ENCODE results near the gene GIGYF1. TPM values are rescaled to one million over a fixed set of nuclear protein-coding genes. Genes with fewer than 3 reads are reported as not detected.

GIGYF1 gene
- total and polyA plus RNA-seq, 2 of the 4 experiments (the other 2 are of a cell fraction) = 3.0 to 10.7 TPM

DNA sequence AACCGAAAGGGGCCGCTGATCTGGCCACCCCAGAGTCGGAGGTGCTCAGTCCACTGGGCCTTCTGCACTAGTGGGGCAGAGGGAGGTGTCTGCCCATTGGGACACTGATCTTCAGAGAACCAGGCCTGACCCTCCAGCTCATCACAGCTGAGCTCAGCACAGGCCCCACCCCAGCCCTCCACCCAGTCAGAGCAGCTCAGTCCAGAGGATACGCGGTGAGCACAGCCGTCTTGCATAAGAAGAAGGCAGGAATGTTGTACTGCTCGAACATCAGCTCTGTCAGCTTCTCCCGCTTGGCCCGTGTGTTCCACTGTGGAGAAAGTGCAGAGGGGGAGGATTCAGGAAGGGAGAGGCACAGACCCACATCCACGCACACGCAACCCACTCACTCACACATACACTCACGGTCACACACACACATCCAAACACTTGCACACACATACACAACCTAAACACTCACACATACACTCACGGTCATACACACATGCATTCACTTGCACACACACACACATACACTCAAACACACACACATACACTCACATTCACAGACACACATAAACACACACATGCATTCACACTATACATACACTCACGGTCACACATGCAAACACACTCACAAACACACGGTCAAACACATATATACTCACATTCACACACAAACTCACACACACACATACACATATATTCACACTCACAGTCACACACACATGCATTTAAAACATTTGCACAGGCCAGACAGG, 44.1 kb downstream of the GIGYF1 start:
- Histone ChIP-seq H2AK5ac (ENCODE audit: low read depth, low read length) (no peak overlapping the region), H3K4me1 (ENCODE audit: control insufficient read depth, insufficient read depth, low read length) (no peaks in the 10 kb centered on the region), H3K23ac (ENCODE audit: low read depth, low read length) (no peak overlapping the region), H3K27me3 (ENCODE audit: control insufficient read depth, insufficient read depth, low read length) (peaks cover 31% of the 10 kb centered on the region), H3K56ac (ENCODE audit: extremely low read depth, insufficient read depth, low read length) (no peak overlapping the region), H2AK9ac (replicated peaks; ENCODE audit: low read depth, low read length, poor library complexity) (no peak overlapping the region), H4K20me1 (ENCODE audit: insufficient read depth, low read length) (no peaks in the 10 kb centered on the region), H3K79me1 (ENCODE audit: low read depth in 1 of 2, low read length in 2 of 2) (no peaks in the 10 kb centered on the region), H2BK5ac (ENCODE audit: low read depth, low read length, poor library complexity, severe bottlenecking) (peak overlapping the region; percentile 77), H2AFZ (replicated peaks; ENCODE audit: low read length, poor library complexity) (peak overlapping the region; percentile 13), H3K27ac (ENCODE audit: insufficient read depth, low read length) (no peak overlapping the region), H3K4me3 (ENCODE audit: insufficient read depth, low read depth, low read length) (no peak overlapping the region), H3K9me3 (ENCODE audit: control insufficient read depth, insufficient read depth, low read length) (no peaks in the 10 kb centered on the region), H4K8ac (ENCODE audit: low read depth in 2 of 2, low read length in 2 of 2) (no peak overlapping the region), H3K9ac (ENCODE audit: low read depth, low read length) (no peak overlapping the region), H4K5ac (ENCODE audit: low read depth, low read length) (no peak overlapping the region), H3K9me1 (ENCODE audit: insufficient read depth, low read length) (no peaks in the 10 kb centered on the region), H3K4ac (ENCODE audit: low read depth, low read length) (no peak overlapping the region), H3K18ac (ENCODE audit: low read depth, low read length) (no peak overlapping the region), H3K14ac (replicated peaks; ENCODE audit: low read depth, low read length) (no peak overlapping the region), H2BK120ac (ENCODE audit: low read depth, low read length) (no peak overlapping the region), H2BK20ac (ENCODE audit: low read depth, low read length) (no peak overlapping the region), H3K36me3 (ENCODE audit: control insufficient read depth, insufficient read depth, low read length) (no peaks in the 10 kb centered on the region), H4K91ac (ENCODE audit: insufficient read depth, low read depth, low read length) (no peak overlapping the region), H2BK15ac (ENCODE audit: low read depth, low read length) (no peak overlapping the region), H3K4me2 (ENCODE audit: low read depth, low read length) (no peak overlapping the region)
- in situ Hi-C loops (cut with MboI; ENCODE audit: low sequenced_read_pairs) = no loop called here
- intact Hi-C loops (cut with micrococcal nuclease) = no loop called here
- ChIA-PET POLR2A (ENCODE audit: unreplicated experiment) (no interaction called here), CTCF (no interaction called here)
- dilution Hi-C loops (cut with HindIII; ENCODE audit: low sequenced_read_pairs, unreplicated experiment) = no loop called here
- TF ChIP-seq CEBPB (IDR thresholded peaks at IDR 0.05; ENCODE audit: low read depth, low read length) = no peak
- TF ChIP-seq RAD21 (IDR thresholded peaks at IDR 0.05; ENCODE audit: low read length) = no peak
- TF ChIP-seq POLR2A (IDR thresholded peaks at IDR 0.05; ENCODE audit: low read depth, low read length) = no peak
- TF ChIP-seq RFX5 (IDR thresholded peaks at IDR 0.05; ENCODE audit: low read depth, low read length) = no peak
- TF ChIP-seq MAFK (IDR thresholded peaks at IDR 0.05; ENCODE audit: low read depth, low read length) = no peak
- TF ChIP-seq NFE2L2 (IDR thresholded peaks at IDR 0.05; ENCODE audit: low read depth, low read length) = no peak
- no peak for TF ChIP-seq USF2 (IDR thresholded peaks at IDR 0.05; ENCODE audit: low read depth, low read length)
- TF ChIP-seq RCOR1 (IDR thresholded peaks at IDR 0.05; ENCODE audit: insufficient replicate concordance, low read length) = no peak
- no peak for TF ChIP-seq MAZ (IDR thresholded peaks at IDR 0.05; ENCODE audit: borderline replicate concordance, low read depth, low read length)
- no peak; the same call in 1 of the 2 replicates for ATAC-seq (ENCODE audit: low read depth)
- BruUV-seq (replicated peaks) = no TSS peak
- WGBS, 2 experiments (ENCODE audit: extremely low coverage in 2 of 2, insufficient read length in 1 of 2) = 78 to 100% methylated on average over 1 to 6 of the region's 15 CpGs
- DNase-seq = no peak

Measured in IMR-90 (cell line).